GM19468 (cell line): ENCODE measurements around the gene MAP2K6.

Experiments
- ATAC-seq: cut with Tn5 transposase; IDR thresholded peaks from one replicate; pipeline ENCODE4 v1.9.1; 2021; ENCODE audit warnings: mild to moderate bottlenecking, moderate library complexity, moderate number of reproducible peaks; ENCODE audit not compliant: unreplicated experiment; ENCODE audit errors: extremely low read depth

MAP2K6 gene

GRCh38 chr17:69424287-69425041 lies 10.0 kb downstream of the MAP2K6 start:
- ATAC-seq = no peak

- no peak for ATAC-seq
Measured at GRCh38 chr17:69425978-69426377, 11.5 kb downstream of the MAP2K6 start.

- ATAC-seq = no peak
Measured at GRCh38 chr17:69427486-69428197, 13.1 kb downstream of the MAP2K6 start.

- no peak for ATAC-seq
Measured at GRCh38 chr17:69428252-69428980, 13.9 kb downstream of the MAP2K6 start.

- no peak for ATAC-seq
Measured at GRCh38 chr17:69430488-69430887, 16.0 kb downstream of the MAP2K6 start.

GRCh38 chr17:69431835-69432234 lies 17.3 kb downstream of the MAP2K6 start:
- no peak for ATAC-seq

- ATAC-seq = no peak
Measured at GRCh38 chr17:69433093-69433492, 18.6 kb downstream of the MAP2K6 start.

- no peak for ATAC-seq
Measured at GRCh38 chr17:69434164-69434579, 19.7 kb downstream of the MAP2K6 start.

- no peak for ATAC-seq
Measured at GRCh38 chr17:69435971-69436696, 21.6 kb downstream of the MAP2K6 start.

GRCh38 chr17:69437475-69437874 lies 23.0 kb downstream of the MAP2K6 start:
- no peak for ATAC-seq

- ATAC-seq = no peak
Measured at GRCh38 chr17:69438776-69439175, 24.3 kb downstream of the MAP2K6 start.

- no peak for ATAC-seq
Measured at GRCh38 chr17:69441179-69441578, 26.7 kb downstream of the MAP2K6 start.

GRCh38 chr17:69443138-69443537 lies 28.6 kb downstream of the MAP2K6 start:
- ATAC-seq = no peak

- ATAC-seq = no peak
Measured at GRCh38 chr17:69444023-69444422, 29.5 kb downstream of the MAP2K6 start.

- no peak for ATAC-seq
Measured at GRCh38 chr17:69445132-69445531, 30.6 kb downstream of the MAP2K6 start.

GRCh38 chr17:69447726-69448125 lies 33.2 kb downstream of the MAP2K6 start:
- ATAC-seq = no peak

GRCh38 chr17:69448431-69449102 lies 34.1 kb downstream of the MAP2K6 start:
- no peak for ATAC-seq

GRCh38 chr17:69450131-69450530 lies 35.6 kb downstream of the MAP2K6 start:
- no peak for ATAC-seq

GRCh38 chr17:69450918-69451317 lies 36.4 kb downstream of the MAP2K6 start:
- ATAC-seq = no peak
